Neural crest cell (in vitro differentiated cells): Measurements from ENCODE around the gene BICRA. TPM values are rescaled to one million over a fixed set of nuclear protein-coding genes. Genes with fewer than 3 reads are reported as not detected.

Experiments
- DNase-seq: peaks from one replicate; pipeline ENCODE4 v3.0.0; 2021; ENCODE audit warnings: low read depth, mixed read lengths, low spot score
- H3K27ac Mint-ChIP-seq: one replicate; pipeline ENCODE4 v1.8.0; 2021; ENCODE audit warnings: mild to moderate bottlenecking, mixed read lengths; ENCODE audit not compliant: unreplicated experiment
- H3K27me3 Mint-ChIP-seq: 2 replicates; pipeline ENCODE4 v1.8.0; 2021; ENCODE audit warnings: low read depth, mild to moderate bottlenecking, mixed read lengths
- H3K36me3 Mint-ChIP-seq: 2 replicates; pipeline ENCODE4 v1.8.0; 2021; ENCODE audit warnings: low read depth, mild to moderate bottlenecking, mixed read lengths
- H3K4me1 Mint-ChIP-seq: 2 replicates; pipeline ENCODE4 v1.8.0; 2021; ENCODE audit warnings: mixed read lengths
- H3K4me3 Mint-ChIP-seq: one replicate; pipeline ENCODE4 v1.8.0; 2021; ENCODE audit warnings: mild to moderate bottlenecking, mixed read lengths
- H3K9me3 Mint-ChIP-seq: 2 replicates; pipeline ENCODE4 v1.8.0; 2021; ENCODE audit warnings: mixed read lengths
- CTCF ChIP-seq: fragments of 200-600 bp; sonication (generic); conservative IDR thresholded peaks from 2 replicates; pipeline ENCODE4 v1.5.0; 2021; ENCODE audit warnings: antibody characterized with exemption, mild to moderate bottlenecking
- total RNA-seq: library from RNA; stranded (reverse); gene quantifications from 2 replicates; pipeline ENCODE4 v1.2.1, GENCODE V29; 2021

Gene BICRA
- total RNA-seq, 1 donor from 2014 or later: 28.9 TPM

- no peaks in the 10 kb centered on the region for H3K9me3 Mint-ChIP-seq
- peak; percentile 93 for DNase-seq
- no peaks in the 10 kb centered on the region for H3K36me3 Mint-ChIP-seq
- peaks cover 9% of the 10 kb centered on the region for H3K27me3 Mint-ChIP-seq
- peak overlapping the region; percentile 87 for H3K4me3 Mint-ChIP-seq
- TF ChIP-seq CTCF: peak; percentile 56
- peak overlapping the region; percentile 72 for H3K27ac Mint-ChIP-seq
- H3K4me1 Mint-ChIP-seq: peaks cover 27% of the 10 kb centered on the region
Observed at GRCh38 chr19:47608074-47608918, 638 bp upstream of the BICRA start.

- no peak for TF ChIP-seq CTCF
- H3K4me3 Mint-ChIP-seq: peak overlapping the region; percentile 91
- H3K27me3 Mint-ChIP-seq: no peaks in the 10 kb centered on the region
- peaks cover 2% of the 10 kb centered on the region for H3K36me3 Mint-ChIP-seq
- H3K9me3 Mint-ChIP-seq: no peaks in the 10 kb centered on the region
- H3K4me1 Mint-ChIP-seq: peaks cover 41% of the 10 kb centered on the region
- peak; percentile 57 for DNase-seq
- peak overlapping the region; percentile 87 for H3K27ac Mint-ChIP-seq
Observed at GRCh38 chr19:47609906-47610894, 1.3 kb downstream of the BICRA start.

GRCh38 chr19:47610902-47611301 is 2.0 kb downstream of the BICRA start:
- no peak for DNase-seq
- no peaks in the 10 kb centered on the region for H3K27me3 Mint-ChIP-seq
- H3K27ac Mint-ChIP-seq: peak overlapping the region; percentile 87
- H3K4me3 Mint-ChIP-seq: peak overlapping the region; percentile 91
- peaks cover 2% of the 10 kb centered on the region for H3K36me3 Mint-ChIP-seq
- no peak for TF ChIP-seq CTCF
- H3K4me1 Mint-ChIP-seq: peaks cover 48% of the 10 kb centered on the region
- no peaks in the 10 kb centered on the region for H3K9me3 Mint-ChIP-seq

GRCh38 chr19:47613165-47614020 is 4.5 kb downstream of the BICRA start:
- Mint-ChIP-seq H3K36me3 (peaks cover 2% of the 10 kb centered on the region), H3K27ac (peak overlapping the region; percentile 21), H3K4me3 (peak overlapping the region; percentile 53), H3K4me1 (peaks cover 50% of the 10 kb centered on the region), H3K27me3 (no peaks in the 10 kb centered on the region), H3K9me3 (no peaks in the 10 kb centered on the region)
- no peak for DNase-seq
- no peak for TF ChIP-seq CTCF

- no peak for TF ChIP-seq CTCF
- Mint-ChIP-seq H3K27me3 (no peaks in the 10 kb centered on the region), H3K36me3 (peaks cover 2% of the 10 kb centered on the region), H3K27ac (peak overlapping the region; percentile 21), H3K4me1 (peaks cover 50% of the 10 kb centered on the region), H3K9me3 (no peaks in the 10 kb centered on the region), H3K4me3 (no peak overlapping the region)
- no peak for DNase-seq
Observed at GRCh38 chr19:47614021-47614295, 5.0 kb downstream of the BICRA start.
